Neutrophil (primary cell): ENCODE data around the gene ADAMTSL1.

Source experiments
- H3K27ac ChIP-seq: fragments of 200-600 bp; sonication (generic); 2 replicates; pipeline ENCODE4 v1.5.1; 2016; ENCODE audit warnings: mild to moderate bottlenecking, moderate library complexity
- H3K27me3 ChIP-seq: fragments of 200-600 bp; sonication (generic); 2 replicates; pipeline ENCODE4 v1.6.0; 2016; ENCODE audit warnings: mild to moderate bottlenecking
- H3K36me3 ChIP-seq: fragments of 200-600 bp; sonication (generic); 2 replicates; pipeline ENCODE4 v1.5.1; 2017
- H3K4me1 ChIP-seq, 2 experiments: fragments of 200-600 bp in 1 of 2; sonication (generic) in 1 of 2; 1 replicate in 1 of 2; 2 replicates in 1 of 2; pipeline versions ENCODE4 v1.5.1 to v1.6.1; 2013 to 2016; ENCODE audit warnings: low read depth in 1 of 2, low read length in 1 of 2, mild to moderate bottlenecking in 1 of 2, moderate library complexity in 1 of 2; ENCODE audit not compliant: control insufficient read depth in 1 of 2, insufficient read depth in 1 of 2
- H3K4me3 ChIP-seq, 2 experiments: fragments of 200-600 bp in 1 of 2; sonication (generic) in 1 of 2; 1 replicate in 1 of 2; 2 replicates in 1 of 2; pipeline ENCODE4 v1.5.1; 2013 to 2016; ENCODE audit warnings: low read depth in 1 of 2, low read length in 1 of 2, mild to moderate bottlenecking in 1 of 2, moderate library complexity in 1 of 2
- H3K9me3 ChIP-seq: fragments of 200-600 bp; sonication (generic); 2 replicates; pipeline ENCODE4 v1.5.1; 2016
- TF ChIP-seq, protein P1 (sequence below): fragments of 200-600 bp; sonication (generic); IDR thresholded peaks from 2 replicates; pipeline ENCODE4 v1.5.1; 2016; ENCODE audit warnings: antibody characterized with exemption

ADAMTSL1 gene

DNA sequence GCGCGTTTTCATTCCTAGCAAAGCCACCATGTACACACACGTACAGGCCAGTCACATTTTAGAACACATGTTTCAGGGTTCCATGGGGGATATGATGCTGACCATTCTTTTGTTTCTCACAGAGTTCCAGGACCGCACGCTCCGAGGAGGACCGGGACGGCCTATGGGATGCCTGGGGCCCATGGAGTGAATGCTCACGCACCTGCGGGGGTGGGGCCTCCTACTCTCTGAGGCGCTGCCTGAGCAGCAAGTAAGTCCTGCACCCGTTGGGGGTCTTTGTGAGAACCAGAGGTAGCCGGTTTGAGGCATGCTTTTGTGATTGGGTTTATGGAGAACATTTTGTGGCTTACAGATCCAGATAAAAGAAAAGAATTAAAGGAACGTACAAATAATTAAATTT is 30.8 kb downstream of the ADAMTSL1 start:
- no peak overlapping the region for H3K4me3 ChIP-seq
- TF ChIP-seq, protein P1, sequence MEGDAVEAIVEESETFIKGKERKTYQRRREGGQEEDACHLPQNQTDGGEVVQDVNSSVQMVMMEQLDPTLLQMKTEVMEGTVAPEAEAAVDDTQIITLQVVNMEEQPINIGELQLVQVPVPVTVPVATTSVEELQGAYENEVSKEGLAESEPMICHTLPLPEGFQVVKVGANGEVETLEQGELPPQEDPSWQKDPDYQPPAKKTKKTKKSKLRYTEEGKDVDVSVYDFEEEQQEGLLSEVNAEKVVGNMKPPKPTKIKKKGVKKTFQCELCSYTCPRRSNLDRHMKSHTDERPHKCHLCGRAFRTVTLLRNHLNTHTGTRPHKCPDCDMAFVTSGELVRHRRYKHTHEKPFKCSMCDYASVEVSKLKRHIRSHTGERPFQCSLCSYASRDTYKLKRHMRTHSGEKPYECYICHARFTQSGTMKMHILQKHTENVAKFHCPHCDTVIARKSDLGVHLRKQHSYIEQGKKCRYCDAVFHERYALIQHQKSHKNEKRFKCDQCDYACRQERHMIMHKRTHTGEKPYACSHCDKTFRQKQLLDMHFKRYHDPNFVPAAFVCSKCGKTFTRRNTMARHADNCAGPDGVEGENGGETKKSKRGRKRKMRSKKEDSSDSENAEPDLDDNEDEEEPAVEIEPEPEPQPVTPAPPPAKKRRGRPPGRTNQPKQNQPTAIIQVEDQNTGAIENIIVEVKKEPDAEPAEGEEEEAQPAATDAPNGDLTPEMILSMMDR, result no peak
- no peaks in the 10 kb centered on the region for H3K36me3 ChIP-seq
- H3K27ac ChIP-seq, result no peak overlapping the region
- no peaks in the 10 kb centered on the region for H3K27me3 ChIP-seq
- no peaks in the 10 kb centered on the region for H3K9me3 ChIP-seq
- H3K4me1 ChIP-seq, result no peaks in the 10 kb centered on the region

GRCh38 chr9:18507151-18507550 is 33.2 kb downstream of the ADAMTSL1 start:
- H3K27ac ChIP-seq, result no peak overlapping the region
- H3K4me1 ChIP-seq, result no peaks in the 10 kb centered on the region
- H3K27me3 ChIP-seq, result no peaks in the 10 kb centered on the region
- no peak overlapping the region for H3K4me3 ChIP-seq
- no peaks in the 10 kb centered on the region for H3K36me3 ChIP-seq
- TF ChIP-seq, protein P1, result no peak
- H3K9me3 ChIP-seq, result no peaks in the 10 kb centered on the region

DNA sequence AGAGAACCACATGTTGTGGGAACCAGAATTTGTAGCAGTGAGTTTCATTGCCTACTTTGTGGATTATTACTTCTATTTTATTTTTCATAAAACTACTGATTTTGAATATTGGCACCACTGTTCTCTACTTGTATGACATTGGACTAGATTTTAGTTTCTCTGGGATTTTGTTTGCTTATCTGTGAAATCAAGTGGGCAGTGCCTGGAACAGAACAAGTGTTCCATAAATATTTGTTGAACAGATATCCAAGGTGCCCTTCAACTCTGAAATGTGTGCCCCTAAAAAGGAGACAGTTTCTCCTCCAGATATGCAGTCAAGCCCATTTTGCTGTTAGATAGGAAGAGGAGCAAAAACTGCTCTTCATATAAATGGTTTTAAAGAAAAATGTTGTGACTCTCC is 42.6 kb downstream of the ADAMTSL1 start:
- Histone ChIP-seq H3K4me1 (no peaks in the 10 kb centered on the region), H3K27ac (no peak overlapping the region), H3K27me3 (no peaks in the 10 kb centered on the region), H3K4me3 (no peak overlapping the region), H3K9me3 (no peaks in the 10 kb centered on the region), H3K36me3 (no peaks in the 10 kb centered on the region)
- TF ChIP-seq, protein P1, result no peak

- Histone ChIP-seq H3K36me3 (no peaks in the 10 kb centered on the region), H3K27me3 (no peaks in the 10 kb centered on the region), H3K27ac (no peak overlapping the region), H3K4me3 (no peak overlapping the region), H3K9me3 (no peaks in the 10 kb centered on the region), H3K4me1 (no peaks in the 10 kb centered on the region)
- TF ChIP-seq, protein P1, result no peak
Observed at GRCh38 chr9:18516965-18517364, 43.0 kb downstream of the ADAMTSL1 start.

- Histone ChIP-seq H3K4me3 (no peak overlapping the region), H3K27ac (no peak overlapping the region), H3K4me1 (no peaks in the 10 kb centered on the region), H3K9me3 (no peaks in the 10 kb centered on the region), H3K36me3 (no peaks in the 10 kb centered on the region), H3K27me3 (no peaks in the 10 kb centered on the region)
- TF ChIP-seq, protein P1, result no peak
Observed at GRCh38 chr9:18520416-18521047, 46.6 kb downstream of the ADAMTSL1 start.
